HG03342 (cell line): ENCODE results near the gene MED25.

ENCODE experiments used
- ATAC-seq: cut with Tn5 transposase; IDR thresholded peaks from one replicate; pipeline ENCODE4 v1.9.1; 2021; ENCODE audit warnings: mild to moderate bottlenecking, moderate library complexity; ENCODE audit not compliant: unreplicated experiment

The MED25 gene

GRCh38 chr19:49817964-49818648 is at the start of gene MED25:
TSS of gene MED25 (plus strand) at chr19:49818289. CDS start at chr19:49818342, 53 bp downstream.
- peak; percentile 52 for ATAC-seq

- ATAC-seq = no peak
Measured at GRCh38 chr19:49770529-49770928, 47.6 kb upstream of the MED25 start.

- ATAC-seq = no peak
Measured at GRCh38 chr19:49771674-49772139, 46.4 kb upstream of the MED25 start.

GRCh38 chr19:49772850-49773432 is 45.1 kb upstream of the MED25 start:
- no peak for ATAC-seq

GRCh38 chr19:49773663-49774350 is 44.3 kb upstream of the MED25 start:
- no peak for ATAC-seq

- no peak for ATAC-seq
Measured at GRCh38 chr19:49774969-49775368, 43.1 kb upstream of the MED25 start.

GRCh38 chr19:49775742-49776370 is 42.2 kb upstream of the MED25 start:
- ATAC-seq = no peak

- ATAC-seq = no peak
Measured at GRCh38 chr19:49776371-49776764, 41.7 kb upstream of the MED25 start.

GRCh38 chr19:49779731-49780555 is 38.1 kb upstream of the MED25 start:
- ATAC-seq = no peak

- no peak for ATAC-seq
Measured at GRCh38 chr19:49780861-49781260, 37.2 kb upstream of the MED25 start.

- ATAC-seq = no peak
Measured at GRCh38 chr19:49781394-49781793, 36.7 kb upstream of the MED25 start.

GRCh38 chr19:49782515-49782914 is 35.6 kb upstream of the MED25 start:
- no peak for ATAC-seq

GRCh38 chr19:49786376-49786820 is 31.7 kb upstream of the MED25 start:
- ATAC-seq = no peak

GRCh38 chr19:49787746-49788145 is 30.3 kb upstream of the MED25 start:
- ATAC-seq = no peak

GRCh38 chr19:49788857-49789256 is 29.2 kb upstream of the MED25 start:
- no peak for ATAC-seq

- ATAC-seq = no peak
Measured at GRCh38 chr19:49790866-49791265, 27.2 kb upstream of the MED25 start.

- no peak for ATAC-seq
Measured at GRCh38 chr19:49791776-49792445, 26.2 kb upstream of the MED25 start.

GRCh38 chr19:49792829-49793560 is 25.1 kb upstream of the MED25 start:
- no peak for ATAC-seq

- ATAC-seq = no peak
Measured at GRCh38 chr19:49793561-49793840, 24.6 kb upstream of the MED25 start.

GRCh38 chr19:49795615-49796014 is 22.5 kb upstream of the MED25 start:
- ATAC-seq = no peak
